GM10266 (cell line): ENCODE data around the gene KRTAP10-7.

Experiments
- DNase-seq: peaks from one replicate; pipeline ENCODE4 v3.0.0; 2012; ENCODE audit errors: extremely low spot score
- CTCF ChIP-seq: IDR thresholded peaks from 2 replicates; pipeline ENCODE4 v1.5.1; 2012; ENCODE audit warnings: mild to moderate bottlenecking, low read depth; ENCODE audit not compliant: control insufficient read depth, insufficient read depth; ENCODE audit errors: missing control alignments

Gene KRTAP10-7

GRCh38 chr21:44568261-44568660, 32.1 kb upstream of the KRTAP10-7 start:
- no peak for DNase-seq
- TF ChIP-seq CTCF, result no peak

GRCh38 chr21:44568667-44569556, 31.5 kb upstream of the KRTAP10-7 start:
- DNase-seq, result no peak
- no peak for TF ChIP-seq CTCF

GRCh38 chr21:44569861-44570517, 30.4 kb upstream of the KRTAP10-7 start:
- DNase-seq, result no peak
- TF ChIP-seq CTCF, result no peak

GRCh38 chr21:44571296-44571695, 29.1 kb upstream of the KRTAP10-7 start:
- no peak for DNase-seq
- no peak for TF ChIP-seq CTCF

GRCh38 chr21:44571844-44572782, 28.3 kb upstream of the KRTAP10-7 start:
- no peak for DNase-seq

More at GRCh38 chr21:44571844-44572782, 28.3 kb upstream of the KRTAP10-7 start:
- no peak for TF ChIP-seq CTCF
